ENCODE results near the gene MEF2A.
"Not testable (repeated sequence)": the region's sequence is repeated elsewhere in the genome, so short reads cannot be mapped to it uniquely, and the experiment has no call there.

MEF2A gene

DNA sequence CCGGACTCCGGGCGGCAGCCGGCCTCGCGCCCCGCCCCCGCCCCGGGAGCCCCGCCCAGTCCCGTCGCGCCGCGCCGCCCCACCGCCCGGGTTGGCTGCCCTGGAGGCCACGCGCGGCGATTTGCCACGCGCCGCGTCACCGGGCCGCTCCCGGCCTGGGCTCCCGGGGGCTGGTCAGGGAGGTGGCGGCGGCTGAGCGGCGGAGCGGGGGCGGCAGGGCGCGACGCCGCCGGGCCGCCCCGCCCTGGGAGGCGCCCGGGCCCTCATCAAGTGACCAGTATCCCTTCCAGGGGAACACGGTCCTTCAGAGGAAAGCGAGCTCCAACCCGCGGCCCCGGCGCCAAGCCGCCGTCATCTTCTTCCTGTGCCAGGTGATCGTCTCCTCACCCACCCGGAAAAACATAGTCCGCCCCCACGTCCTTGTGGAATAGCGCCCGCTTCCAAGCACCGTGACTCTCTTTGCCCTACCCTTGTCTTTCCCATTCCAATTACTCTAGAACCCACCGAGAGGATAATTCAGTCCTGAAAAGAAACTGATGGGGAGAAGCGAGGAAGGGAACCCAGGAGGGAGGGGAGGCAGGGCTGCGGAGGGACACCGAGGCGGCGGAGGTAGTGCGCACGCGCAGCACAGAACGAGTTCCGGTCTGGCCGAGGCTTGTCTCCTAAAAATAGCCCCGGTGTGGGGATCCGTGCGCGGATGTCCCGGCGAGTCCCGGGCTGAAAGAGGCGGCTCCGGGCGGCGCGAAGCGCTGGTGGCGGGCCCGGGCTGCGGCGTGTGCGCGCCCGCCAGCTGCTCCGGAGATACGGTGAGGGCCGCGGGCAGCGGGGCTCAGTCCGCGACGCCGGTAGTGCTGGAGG lies at the start of gene MEF2A:
TSS of gene MEF2A (plus strand) at position 686 of the 858 bp plus-strand sequence. CDS start 67,136 bp downstream, outside the sequence.
- DNase-seq (ENCODE audit: low spot score) = peak; percentile 91

DNA sequence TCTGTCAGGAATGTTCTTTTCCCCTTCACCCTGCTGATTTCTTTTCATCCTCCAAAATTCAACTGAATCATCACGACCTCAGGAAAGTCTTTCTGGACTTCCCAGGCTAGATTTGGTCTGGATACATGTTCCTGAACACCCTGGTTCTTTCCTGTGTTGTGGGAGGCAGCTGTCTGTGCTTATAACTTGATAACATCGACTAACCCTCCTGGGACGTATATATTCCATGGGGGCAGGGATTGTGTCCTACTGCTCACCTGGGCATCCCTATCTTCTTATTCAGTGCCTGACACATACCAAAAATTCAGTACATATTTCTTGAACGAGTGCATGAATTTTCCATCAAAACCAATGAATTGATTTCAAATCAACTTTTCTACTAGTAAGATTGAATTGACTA lies 47.6 kb upstream of the MEF2A start:
- DNase-seq (ENCODE audit: low spot score) = no peak

DNA sequence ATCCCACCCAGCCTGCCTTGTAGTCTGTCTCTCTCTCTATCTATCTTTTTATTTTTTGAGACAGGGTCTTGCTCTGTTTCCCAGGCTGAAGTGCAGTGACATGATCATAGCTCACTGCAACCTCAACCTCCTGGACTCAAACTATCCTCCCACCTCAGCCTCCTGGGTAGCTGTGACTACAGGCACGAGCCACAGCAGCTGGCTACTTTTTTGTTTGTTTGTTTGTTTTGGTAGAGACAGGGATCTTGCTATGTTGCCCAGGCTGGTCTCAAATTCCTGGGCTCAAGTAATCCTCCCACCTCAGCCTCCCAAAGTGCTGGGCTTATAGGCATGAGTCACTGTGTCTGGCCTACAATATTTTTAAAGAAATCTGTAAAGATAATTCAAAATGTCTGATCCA lies 46.4 kb upstream of the MEF2A start:
- not testable (repeated sequence) for DNase-seq (ENCODE audit: low spot score)

DNA sequence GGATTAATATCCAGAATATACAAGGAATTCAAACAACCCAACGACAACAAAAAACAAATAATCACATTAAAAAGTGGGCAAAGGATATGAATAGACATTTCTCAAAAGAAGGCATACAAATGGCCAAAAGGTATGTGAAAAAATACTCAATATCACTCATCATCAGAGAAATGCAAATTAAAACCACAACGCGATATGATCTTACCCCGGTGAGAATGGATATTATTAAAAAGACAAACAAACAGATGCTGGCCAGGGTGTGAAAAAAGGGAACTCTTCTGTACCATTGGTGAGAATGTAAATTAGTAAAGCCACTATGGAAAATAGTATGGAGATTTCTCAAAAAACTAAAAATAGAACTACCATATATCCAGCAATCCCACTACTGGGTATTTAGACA lies 43.5 kb upstream of the MEF2A start:
- DNase-seq (ENCODE audit: low spot score) = no peak

GRCh38 chr15:99526176-99526575 lies 39.6 kb upstream of the MEF2A start:
- no peak for DNase-seq (ENCODE audit: low spot score)

DNA sequence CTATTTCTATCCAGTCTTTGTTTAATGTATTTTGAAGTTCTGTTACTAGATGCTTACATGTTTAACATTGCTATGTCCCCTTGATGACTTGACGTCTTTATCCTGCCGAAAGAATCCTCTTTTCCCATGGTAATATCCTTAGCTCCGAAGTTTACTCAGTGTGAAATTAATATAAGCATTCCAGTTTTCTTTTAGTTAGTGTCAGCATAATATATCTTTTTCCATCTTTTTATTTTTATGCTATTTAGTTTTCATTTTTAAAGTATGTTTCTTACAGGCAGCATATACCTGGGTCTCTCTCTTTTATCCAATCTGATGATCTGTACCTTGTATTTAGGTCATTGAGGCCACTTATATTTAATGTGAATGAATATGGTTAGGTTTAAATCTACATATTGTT lies 39.1 kb upstream of the MEF2A start:
- no peak for DNase-seq (ENCODE audit: low spot score)

DNA sequence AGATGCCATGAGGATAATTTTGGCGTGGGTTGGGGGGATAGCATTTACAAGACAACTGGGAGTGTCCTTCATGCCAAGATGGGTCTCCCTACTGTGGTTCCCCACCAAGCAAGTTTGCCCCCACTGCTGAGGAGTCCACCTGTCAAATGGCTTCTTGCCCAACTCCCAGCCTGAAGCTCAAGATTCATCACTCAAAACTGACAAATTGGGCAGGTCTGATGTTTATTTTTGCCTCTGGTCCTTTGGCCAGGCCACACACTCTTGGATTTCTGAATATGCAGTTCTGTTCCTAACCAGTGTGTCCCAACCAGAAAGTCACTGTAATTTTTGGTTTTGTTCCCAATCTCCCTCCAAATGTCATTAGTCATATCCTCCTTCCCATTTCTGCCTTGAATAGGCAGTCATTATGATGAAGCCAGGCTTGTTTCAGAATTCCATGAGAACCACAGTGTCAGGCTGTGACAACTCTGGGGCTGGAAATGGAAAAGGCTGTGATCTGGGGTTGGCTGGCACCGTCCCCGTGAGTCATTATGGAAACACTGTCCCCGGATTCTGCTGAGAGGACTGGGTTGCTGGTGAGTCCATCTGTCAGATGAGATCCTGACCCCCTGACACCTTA lies 29.3 kb upstream of the MEF2A start:
- DNase-seq (ENCODE audit: low spot score) = peak; percentile 70

- DNase-seq (ENCODE audit: low spot score) = peak; percentile 32
These were observed 28.4 kb upstream of the MEF2A start for GRCh38 chr15:99537344-99537743.

GRCh38 chr15:99538261-99538660 lies 27.5 kb upstream of the MEF2A start:
- DNase-seq (ENCODE audit: low spot score) = no peak

DNA sequence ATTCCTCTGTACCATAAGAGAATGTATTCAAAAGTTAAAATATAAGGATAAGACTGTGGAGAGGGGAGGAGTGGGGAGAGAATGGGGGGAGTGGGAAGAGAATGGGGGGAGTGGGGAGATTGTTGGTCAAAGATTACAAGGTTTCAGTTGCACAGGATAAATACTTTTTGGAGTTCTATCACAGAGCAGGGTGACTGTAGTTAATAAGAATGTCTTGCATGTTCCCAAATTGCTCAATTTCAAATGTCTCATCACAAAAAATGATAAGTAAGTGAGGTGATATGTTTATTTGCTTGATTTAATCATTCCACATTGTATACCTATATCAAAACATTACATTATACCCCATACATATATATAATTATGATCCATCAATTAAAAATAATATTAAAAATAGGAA lies 23.0 kb upstream of the MEF2A start:
- DNase-seq (ENCODE audit: low spot score) = no peak

GRCh38 chr15:99545605-99546004 lies 20.2 kb upstream of the MEF2A start:
- DNase-seq (ENCODE audit: low spot score) = no peak

DNA sequence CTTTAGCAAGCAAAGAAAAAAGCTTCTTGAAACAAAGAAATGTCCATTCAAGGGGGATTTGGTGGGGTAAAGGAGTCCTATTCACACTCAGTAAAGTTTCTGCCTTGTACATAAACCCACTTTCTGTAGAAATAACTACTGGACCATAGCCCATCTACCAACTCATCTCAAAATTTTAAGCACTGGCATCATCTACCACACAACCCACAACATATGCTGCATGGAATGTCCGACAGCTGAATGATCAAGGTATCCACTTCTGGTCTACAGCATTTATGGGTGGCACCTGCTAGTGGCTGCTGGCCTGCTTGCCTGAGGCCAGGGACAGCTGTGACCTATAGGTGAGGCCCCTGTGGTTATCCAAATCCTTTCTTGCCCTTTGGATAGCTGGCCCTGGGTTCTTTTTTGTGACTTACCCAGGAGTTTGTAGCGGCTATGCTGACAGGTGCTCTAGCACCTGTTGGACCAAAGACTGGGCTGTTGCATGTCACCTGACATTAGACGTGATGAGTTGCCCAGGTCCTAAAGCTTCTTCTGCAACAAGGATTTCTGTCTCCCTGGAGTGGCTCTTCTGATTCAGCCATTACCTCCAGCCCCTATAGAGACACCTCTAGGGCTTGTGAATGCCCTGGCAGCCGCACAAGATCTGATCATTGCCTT lies 19.2 kb upstream of the MEF2A start:
- no peak for DNase-seq (ENCODE audit: low spot score)

GRCh38 chr15:99547517-99547916 lies 18.3 kb upstream of the MEF2A start:
- no peak for DNase-seq (ENCODE audit: low spot score)

- no peak for DNase-seq (ENCODE audit: low spot score)
These were observed 15.7 kb upstream of the MEF2A start for GRCh38 chr15:99550077-99550476.

- no peak for DNase-seq (ENCODE audit: low spot score)
These were observed 13.7 kb upstream of the MEF2A start for GRCh38 chr15:99552111-99552510.

DNA sequence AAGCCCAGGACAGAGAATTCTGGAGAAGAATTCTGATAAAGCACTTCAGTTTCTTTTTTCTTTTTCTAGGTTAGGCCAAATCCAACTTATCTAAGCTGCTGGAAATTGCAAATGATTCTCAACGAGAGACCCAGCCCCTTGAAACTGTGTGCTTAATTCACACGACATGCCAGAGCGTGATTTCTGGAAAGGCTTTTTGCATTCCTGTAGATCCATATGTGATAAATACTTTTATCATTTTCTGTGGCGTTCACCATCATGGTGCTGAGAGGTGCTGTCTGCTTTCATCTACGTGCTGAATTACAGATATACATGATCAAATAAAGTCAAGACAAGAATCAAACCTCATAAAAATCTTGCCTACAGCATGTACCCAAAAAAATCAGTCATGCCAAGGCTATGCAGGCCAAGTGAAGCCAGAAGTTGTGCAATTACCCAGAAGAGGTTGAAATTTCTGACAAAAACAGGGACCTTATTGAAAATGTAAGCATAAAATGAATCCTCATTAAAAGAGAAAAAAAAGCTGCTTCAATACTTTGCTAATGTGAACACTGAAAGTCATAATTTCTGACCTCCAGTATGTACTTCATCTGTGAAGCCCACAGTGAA lies 10.8 kb upstream of the MEF2A start:
- DNase-seq (ENCODE audit: low spot score) = no peak

GRCh38 chr15:99556011-99556410 lies 9.8 kb upstream of the MEF2A start:
- no peak for DNase-seq (ENCODE audit: low spot score)

DNA sequence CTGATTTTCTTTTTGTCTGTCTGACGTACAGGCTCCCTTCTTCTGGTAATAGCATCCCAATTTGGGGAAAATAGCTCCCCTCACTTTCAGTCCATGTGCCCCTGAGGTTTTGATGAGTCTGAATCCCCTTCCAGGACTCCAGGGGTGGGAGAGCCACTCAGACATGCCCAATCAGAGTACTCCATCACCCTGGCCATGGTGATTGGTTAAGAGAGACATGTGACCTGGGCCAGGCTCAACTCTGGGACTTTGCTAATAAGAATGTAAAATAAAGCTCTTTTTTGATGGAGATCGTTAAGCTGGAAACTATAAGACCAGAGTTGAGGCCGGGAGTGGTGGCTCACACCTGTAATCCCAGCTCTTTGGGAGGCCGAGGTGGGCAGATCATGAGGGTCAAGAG lies 9.2 kb upstream of the MEF2A start:
- DNase-seq (ENCODE audit: low spot score) = no peak

DNA sequence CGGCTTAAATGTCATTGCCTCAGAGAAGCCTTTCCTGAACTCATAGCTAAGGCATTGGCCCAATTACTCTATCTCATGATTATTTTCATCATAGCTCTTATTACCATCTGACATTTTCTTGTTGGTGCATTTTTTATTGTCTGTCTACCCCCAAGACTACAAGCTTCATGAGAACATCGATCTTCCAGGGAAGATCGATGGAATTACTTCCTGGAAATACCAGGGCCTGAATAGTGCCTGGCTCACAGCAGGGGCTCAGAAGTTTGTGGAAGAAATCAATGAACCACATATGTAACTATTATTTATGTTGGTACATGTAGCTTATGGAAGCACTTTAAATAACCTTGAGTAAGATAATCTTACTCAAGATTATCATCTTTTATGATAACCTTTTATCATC lies 7.7 kb upstream of the MEF2A start:
- DNase-seq (ENCODE audit: low spot score) = no peak

GRCh38 chr15:99558571-99558970 lies 7.2 kb upstream of the MEF2A start:
- DNase-seq (ENCODE audit: low spot score) = no peak

DNA sequence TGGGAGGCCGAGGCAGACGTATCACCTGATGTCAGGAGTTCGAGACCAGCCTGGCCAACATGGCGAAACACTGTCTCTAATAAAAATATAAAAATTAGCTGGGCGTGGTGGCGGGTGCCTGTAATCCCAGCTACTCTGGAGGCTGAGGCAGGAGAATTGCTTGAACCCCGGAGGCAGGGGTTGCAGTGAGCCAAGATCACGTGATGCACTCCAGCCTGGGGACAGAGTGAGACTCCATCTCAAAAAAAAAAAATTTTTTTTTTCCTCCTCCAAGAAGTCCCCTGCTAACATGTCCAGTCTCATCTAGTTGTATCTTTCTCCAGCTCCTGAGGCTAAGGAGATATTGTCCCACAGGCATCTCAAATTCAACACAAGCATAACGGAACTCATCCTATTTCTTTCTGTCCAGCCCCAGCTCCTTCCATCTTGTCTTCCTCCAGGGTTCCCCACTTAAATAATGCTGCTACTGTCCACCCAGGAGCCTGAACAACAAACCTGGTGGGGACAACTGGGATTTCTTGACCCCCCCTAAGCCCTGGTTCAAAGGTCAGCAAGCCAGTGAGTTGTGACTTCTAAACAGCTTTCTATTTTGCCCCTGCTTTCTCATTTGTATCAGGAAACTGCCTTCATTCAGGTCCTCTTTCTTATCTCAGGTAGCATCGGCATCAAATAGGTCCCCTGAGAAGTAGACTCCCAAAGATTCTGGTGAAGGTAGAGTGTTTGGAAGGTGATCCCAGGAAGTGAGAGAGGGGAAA lies 4.1 kb upstream of the MEF2A start:
- no peak for DNase-seq (ENCODE audit: low spot score)

DNA sequence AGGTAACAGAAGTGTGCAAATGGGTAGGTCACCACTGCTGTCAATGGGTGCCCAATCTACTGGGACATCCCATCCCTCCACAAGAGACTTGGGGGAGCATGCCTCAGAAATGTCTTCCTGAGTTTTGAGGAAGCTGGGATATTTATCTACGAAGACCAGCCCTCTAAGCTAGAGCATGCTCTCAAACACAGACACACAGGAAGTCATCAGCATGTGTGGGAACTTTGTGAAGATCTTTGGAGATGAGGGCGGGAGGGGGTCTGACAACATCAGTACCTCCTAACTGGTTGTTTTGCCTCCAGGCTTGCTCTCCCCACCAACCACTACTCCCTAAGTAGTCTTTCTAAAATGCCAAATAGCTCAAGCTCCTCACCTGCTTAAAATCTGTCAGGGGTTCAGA lies 3.5 kb upstream of the MEF2A start:
- DNase-seq (ENCODE audit: low spot score) = no peak
